Cardiac muscle cell (in vitro differentiated cells and primary cell): Measurements from ENCODE around the gene TRIM24. TPM values are rescaled to one million over a fixed set of nuclear protein-coding genes. Genes with fewer than 3 reads are reported as not detected.
"Not testable (repeated sequence)": the region's sequence is repeated elsewhere in the genome, so short reads cannot be mapped to it uniquely, and the experiment has no call there.

Experiments
- DNase-seq, 2 donors: peaks; one replicate each; pipeline versions ENCODE4 v3.0.0 to v3.0.0-alpha.2; 2010 to 2017; ENCODE audit warnings: low read depth in 1 of 2, low spot score in 1 of 2
- H3K27ac ChIP-seq: fragments of 200-600 bp; sonication (generic); 2 replicates; pipeline ENCODE4 v1.5.1; 2016
- H3K27me3 ChIP-seq: fragments of 200-600 bp; sonication (generic); 2 replicates; pipeline ENCODE4 v1.6.0; 2016; ENCODE audit warnings: control low read depth
- H3K36me3 ChIP-seq: fragments of 200-600 bp; sonication (generic); 2 replicates; pipeline ENCODE4 v1.5.1; 2016; ENCODE audit warnings: control low read depth
- H3K4me1 ChIP-seq: fragments of 200-600 bp; sonication (generic); 2 replicates; pipeline ENCODE4 v1.8.1; 2017; ENCODE audit warnings: low read depth, mild to moderate bottlenecking, mixed run types
- H3K4me3 ChIP-seq: fragments of 200-600 bp; sonication (generic); 2 replicates; pipeline ENCODE4 v1.5.1; 2016; ENCODE audit warnings: mild to moderate bottlenecking
- H3K9me3 ChIP-seq: fragments of 200-600 bp; sonication (generic); 2 replicates; pipeline ENCODE4 v1.5.1; 2017; ENCODE audit warnings: low read depth, mild to moderate bottlenecking, control low read depth
- CTCF ChIP-seq: IDR thresholded peaks from 2 replicates; pipeline ENCODE4 v1.5.1; 2012; ENCODE audit warnings: low read depth, mild to moderate bottlenecking, low read length
- polyA plus RNA-seq: library from polyadenylated mRNA; unstranded; fragments of >200 nt; fragmentation: Nextera tagmentation; extraction: Ambion mirVana; gene quantifications from 2 replicates; pipeline ENCODE4 v1.2.1, GENCODE V29; 2016
- total RNA-seq: library from RNA; depleted of rRNA; stranded (reverse); fragments of >200 nt; gene quantifications from 2 replicates; pipeline ENCODE4 v1.2.3, GENCODE V29; 2016

The TRIM24 gene
- total and polyA plus RNA-seq, 2 experiments from 2014 or later, result 99.2 to 113 TPM

GRCh38 chr7:138458576-138459412, 1.3 kb upstream of the TRIM24 start:
- TF ChIP-seq CTCF, result no peak
- no peaks in the 10 kb centered on the region for H3K36me3 ChIP-seq
- no peak for DNase-seq
- no peaks in the 10 kb centered on the region for H3K9me3 ChIP-seq
- H3K27me3 ChIP-seq, result no peaks in the 10 kb centered on the region
- H3K27ac ChIP-seq, result peak overlapping the region; percentile 20
- H3K4me3 ChIP-seq, result peak overlapping the region; percentile 26
- no peaks in the 10 kb centered on the region for H3K4me1 ChIP-seq

GRCh38 chr7:138459413-138460175, 465 bp upstream of the TRIM24 start:
- peak overlapping the region; percentile 32 for H3K27ac ChIP-seq
- no peak for TF ChIP-seq CTCF
- H3K36me3 ChIP-seq, result no peaks in the 10 kb centered on the region
- DNase-seq, result peak in 1 of 2 donors; percentile 99
- no peaks in the 10 kb centered on the region for H3K27me3 ChIP-seq
- peaks cover under 1% of the 10 kb centered on the region for H3K4me1 ChIP-seq
- H3K9me3 ChIP-seq, result no peaks in the 10 kb centered on the region
- peak overlapping the region; percentile 26 for H3K4me3 ChIP-seq

GRCh38 chr7:138460649-138461607, 869 bp downstream of the TRIM24 start:
- TF ChIP-seq CTCF, result no peak

GRCh38 chr7:138463291-138463618, 3.2 kb downstream of the TRIM24 start:
- H3K27ac ChIP-seq, result not testable (repeated sequence)

More at GRCh38 chr7:138460649-138461607, 869 bp downstream of the TRIM24 start:
- H3K9me3 ChIP-seq, result no peaks in the 10 kb centered on the region
- H3K4me3 ChIP-seq, result peak overlapping the region; percentile 96
- H3K27me3 ChIP-seq, result no peaks in the 10 kb centered on the region
- peak overlapping the region; percentile 99 for H3K27ac ChIP-seq
- peaks cover 5% of the 10 kb centered on the region for H3K36me3 ChIP-seq
- peak; percentile 62 to 88 for DNase-seq
- peaks cover 11% of the 10 kb centered on the region for H3K4me1 ChIP-seq

GRCh38 chr7:138465046-138465445, 5.0 kb downstream of the TRIM24 start:
- no peaks in the 10 kb centered on the region for H3K9me3 ChIP-seq
- H3K4me3 ChIP-seq, result no peak overlapping the region
- H3K4me1 ChIP-seq, result peaks cover 28% of the 10 kb centered on the region
- DNase-seq, result no peak
- no peaks in the 10 kb centered on the region for H3K27me3 ChIP-seq
- peaks cover 5% of the 10 kb centered on the region for H3K36me3 ChIP-seq
- no peak for TF ChIP-seq CTCF
- H3K27ac ChIP-seq, result peak overlapping the region; percentile 64

More at GRCh38 chr7:138463291-138463618, 3.2 kb downstream of the TRIM24 start:
- peaks cover 16% of the 10 kb centered on the region for H3K4me1 ChIP-seq
- not testable (repeated sequence) for H3K4me3 ChIP-seq, DNase-seq, H3K27me3 ChIP-seq, H3K9me3 ChIP-seq, H3K36me3 ChIP-seq

- H3K36me3 ChIP-seq, H3K4me3 ChIP-seq, H3K27ac ChIP-seq, H3K27me3 ChIP-seq, DNase-seq, H3K9me3 ChIP-seq: not testable (repeated sequence)
- peaks cover 34% of the 10 kb centered on the region for H3K4me1 ChIP-seq
These were observed 6.2 kb downstream of the TRIM24 start for GRCh38 chr7:138466069-138466756.
